ENCODE measurements around the gene HSPBAP1.
"Not testable (repeated sequence)": the region's sequence is repeated elsewhere in the genome, so short reads cannot be mapped to it uniquely, and the experiment has no call there.

The HSPBAP1 gene

GRCh38 chr3:122782804-122783203, 10.8 kb downstream of the HSPBAP1 start:
- DNase-seq: no peak

- no peak for DNase-seq
These were observed 16.1 kb downstream of the HSPBAP1 start for GRCh38 chr3:122777563-122777962.

GRCh38 chr3:122776675-122777468, 16.8 kb downstream of the HSPBAP1 start:
- DNase-seq: no peak

- no peak for DNase-seq
These were observed 19.1 kb downstream of the HSPBAP1 start for GRCh38 chr3:122774564-122774963.

GRCh38 chr3:122773944-122774509, 19.6 kb downstream of the HSPBAP1 start:
- DNase-seq: no peak

GRCh38 chr3:122772827-122773226, 20.8 kb downstream of the HSPBAP1 start:
- no peak for DNase-seq

- DNase-seq: no peak
These were observed 23.0 kb downstream of the HSPBAP1 start for GRCh38 chr3:122770521-122771202.

GRCh38 chr3:122767540-122768372, 25.9 kb downstream of the HSPBAP1 start:
- no peak for DNase-seq

- no peak for DNase-seq
These were observed 27.2 kb downstream of the HSPBAP1 start for GRCh38 chr3:122766430-122766829.

GRCh38 chr3:122760453-122761271, 33.0 kb downstream of the HSPBAP1 start:
- DNase-seq: no peak

- no peak for DNase-seq
These were observed 34.6 kb downstream of the HSPBAP1 start for GRCh38 chr3:122758877-122759560.

- DNase-seq: no peak
These were observed 38.1 kb downstream of the HSPBAP1 start for GRCh38 chr3:122755491-122755890.

GRCh38 chr3:122754929-122755328, 38.7 kb downstream of the HSPBAP1 start:
- no peak for DNase-seq

GRCh38 chr3:122748347-122748746, 45.3 kb downstream of the HSPBAP1 start:
- DNase-seq: no peak

GRCh38 chr3:122747295-122747694, 46.3 kb downstream of the HSPBAP1 start:
- not testable (repeated sequence) for DNase-seq

GRCh38 chr3:122745369-122746021, 48.1 kb downstream of the HSPBAP1 start:
- no peak for DNase-seq

- no peak for DNase-seq
These were observed 50.0 kb downstream of the HSPBAP1 start for GRCh38 chr3:122743581-122744120.

GRCh38 chr3:122742234-122742633, 51.4 kb downstream of the HSPBAP1 start:
- no peak for DNase-seq

GRCh38 chr3:122739172-122739571, 54.5 kb downstream of the HSPBAP1 start:
- no peak for DNase-seq

GRCh38 chr3:122732682-122733525, 60.7 kb downstream of the HSPBAP1 start:
- not testable (repeated sequence) for DNase-seq

All from stimulated activated CD8-positive, alpha-beta memory T cell treated with anti-CD3 and anti-CD28 coated beads, Interleukin-4, amount 100 ng/mL, for 48 hours (primary cell).